WTC11 (cell line): Measurements from ENCODE around the gene XKR7.

Experiments used
- CREB1 ChIP-seq: sonication (generic); formaldehyde crosslinking; IDR thresholded peaks from 2 replicates; pipeline ENCODE4 v1.8.0; 2023; ENCODE audit warnings: mild to moderate bottlenecking, missing genetic modification reagents
- CTCF ChIP-seq: fragments of 200-600 bp; IDR thresholded peaks from 2 replicates; pipeline ENCODE4 v1.8.0; 2022; ENCODE audit warnings: antibody characterized with exemption
- E2F1 ChIP-seq: sonication (generic); formaldehyde crosslinking; IDR thresholded peaks from 2 replicates; pipeline ENCODE4 v1.8.0; 2022; ENCODE audit warnings: mild to moderate bottlenecking, missing genetic modification reagents
- MAX ChIP-seq: sonication (generic); formaldehyde crosslinking; IDR thresholded peaks from 2 replicates; pipeline ENCODE4 v1.8.0; 2022; ENCODE audit warnings: mild to moderate bottlenecking, missing genetic modification reagents
- SOX15 ChIP-seq: fragments of 250-450 bp; sonication (Bioruptor Pico); IDR thresholded peaks from 2 replicates; pipeline ENCODE4 v1.9.0; 2021; ENCODE audit warnings: mild to moderate bottlenecking
- USF1 ChIP-seq: sonication (generic); formaldehyde crosslinking; IDR thresholded peaks from 2 replicates; pipeline ENCODE4 v1.8.0; 2022; ENCODE audit warnings: mild to moderate bottlenecking, missing genetic modification reagents
- ZNF138 ChIP-seq: sonication (generic); formaldehyde crosslinking; conservative IDR thresholded peaks from 2 replicates; pipeline ENCODE4 v1.8.1; 2022; ENCODE audit warnings: mild to moderate bottlenecking, moderate library complexity, missing genetic modification reagents

- TF ChIP-seq CTCF (no peak), SOX15 (CRISPR knock-in tag) (no peak), USF1 (CRISPR knock-in tag) (no peak), CREB1 (no peak), ZNF138 (CRISPR knock-in tag) (no peak), E2F1 (no peak), MAX (CRISPR knock-in tag) (no peak)
Measured at GRCh38 chr20:32040142-32040953, 72.4 kb downstream of the XKR7 start.
